Activated CD8-positive, alpha-beta memory T cell treated with anti-CD3 and anti-CD28 coated beads, Interleukin-2, amount 50 U/mL, for 1 hour (primary cell): ENCODE data around the gene PPY.
"Not testable (repeated sequence)": the region's sequence is repeated elsewhere in the genome, so short reads cannot be mapped to it uniquely, and the experiment has no call there.

Experiments used
- DNase-seq: peaks from one replicate; pipeline ENCODE4 v3.0.0-alpha.2; 2020; ENCODE audit errors: extremely low read depth

The PPY gene

GRCh38 chr17:43942051-43942685 is at the start of gene PPY:
TSS of gene PPY (minus strand) at chr17:43942476. CDS start at chr17:43941654, 822 bp downstream.
- DNase-seq: no peak

GRCh38 chr17:43988301-43988700 is 46.0 kb upstream of the PPY start:
- no peak for DNase-seq

- no peak for DNase-seq
Observed at GRCh38 chr17:43987131-43988021, 45.1 kb upstream of the PPY start.

- no peak for DNase-seq
Observed at GRCh38 chr17:43986225-43986981, 44.1 kb upstream of the PPY start.

GRCh38 chr17:43984521-43984920 is 42.2 kb upstream of the PPY start:
- DNase-seq: no peak

- no peak for DNase-seq
Observed at GRCh38 chr17:43983515-43984411, 41.5 kb upstream of the PPY start.

GRCh38 chr17:43983196-43983514 is 40.9 kb upstream of the PPY start:
- DNase-seq: no peak

GRCh38 chr17:43982171-43982570 is 39.9 kb upstream of the PPY start:
- DNase-seq: no peak

GRCh38 chr17:43979671-43980070 is 37.4 kb upstream of the PPY start:
- DNase-seq: no peak

- DNase-seq: no peak
Observed at GRCh38 chr17:43979011-43979410, 36.7 kb upstream of the PPY start.

- no peak for DNase-seq
Observed at GRCh38 chr17:43978078-43978477, 35.8 kb upstream of the PPY start.

- DNase-seq: no peak
Observed at GRCh38 chr17:43976963-43977837, 34.9 kb upstream of the PPY start.

GRCh38 chr17:43975898-43976297 is 33.6 kb upstream of the PPY start:
- DNase-seq: no peak

- DNase-seq: no peak
Observed at GRCh38 chr17:43974382-43975266, 32.3 kb upstream of the PPY start.

GRCh38 chr17:43972444-43973212 is 30.4 kb upstream of the PPY start:
- not testable (repeated sequence) for DNase-seq

GRCh38 chr17:43971436-43971835 is 29.2 kb upstream of the PPY start:
- not testable (repeated sequence) for DNase-seq

GRCh38 chr17:43970366-43970765 is 28.1 kb upstream of the PPY start:
- no peak for DNase-seq

- no peak for DNase-seq
Observed at GRCh38 chr17:43967251-43967875, 25.1 kb upstream of the PPY start.
